Hair follicular keratinocyte (primary cell): ENCODE data around the gene KLHL20. TPM values are rescaled to one million over a fixed set of nuclear protein-coding genes. Genes with fewer than 3 reads are reported as not detected.

ENCODE experiments used
- total RNA-seq: library from RNA; depleted of rRNA; stranded (reverse); fragments of >200 nt; gene quantifications from 2 replicates; pipeline ENCODE4 v1.2.3, GENCODE V29; 2015

The KLHL20 gene, protein sequence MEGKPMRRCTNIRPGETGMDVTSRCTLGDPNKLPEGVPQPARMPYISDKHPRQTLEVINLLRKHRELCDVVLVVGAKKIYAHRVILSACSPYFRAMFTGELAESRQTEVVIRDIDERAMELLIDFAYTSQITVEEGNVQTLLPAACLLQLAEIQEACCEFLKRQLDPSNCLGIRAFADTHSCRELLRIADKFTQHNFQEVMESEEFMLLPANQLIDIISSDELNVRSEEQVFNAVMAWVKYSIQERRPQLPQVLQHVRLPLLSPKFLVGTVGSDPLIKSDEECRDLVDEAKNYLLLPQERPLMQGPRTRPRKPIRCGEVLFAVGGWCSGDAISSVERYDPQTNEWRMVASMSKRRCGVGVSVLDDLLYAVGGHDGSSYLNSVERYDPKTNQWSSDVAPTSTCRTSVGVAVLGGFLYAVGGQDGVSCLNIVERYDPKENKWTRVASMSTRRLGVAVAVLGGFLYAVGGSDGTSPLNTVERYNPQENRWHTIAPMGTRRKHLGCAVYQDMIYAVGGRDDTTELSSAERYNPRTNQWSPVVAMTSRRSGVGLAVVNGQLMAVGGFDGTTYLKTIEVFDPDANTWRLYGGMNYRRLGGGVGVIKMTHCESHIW
- 18.4 and 20.9 TPM in 2 replicates for total RNA-seq

GRCh38 chr1:173714759-173715537 is at the start of gene KLHL20:
Gene KLHL20, plus strand, starts transcription at chr1:173714981. Its CDS starts 1,063 bp downstream, at chr1:173716044.

GRCh38 chr1:173669491-173669941 is 45.3 kb upstream of the KLHL20 start, which contains the start of gene ANKRD45:
Gene ANKRD45, minus strand, starts transcription at chr1:173669851. Its CDS starts 10,433 bp downstream, at chr1:173659418.

GRCh38 chr1:173824315-173825081 is 109.7 kb downstream of the KLHL20 start, which contains the start of the genes CENPL and DARS2:
Gene CENPL, minus strand, starts transcription at chr1:173824883. Its CDS starts 13,584 bp downstream, at chr1:173811299.
Gene DARS2, plus strand, starts transcription at chr1:173824673. Its CDS starts 557 bp downstream, at chr1:173825230.

Other genes with a start within 250 kb of the KLHL20 start
- 201 and 244 TPM in 2 replicates for gene PRDX6, start 237.6 kb upstream of the KLHL20 start, total RNA-seq
- gene SLC9C2, start 111.9 kb upstream of the KLHL20 start, total RNA-seq: not detected in 2 replicates
- not detected in 2 replicates for gene TEX50, start 79.6 kb upstream of the KLHL20 start, total RNA-seq
- not detected in 2 replicates for gene ANKRD45, start 45.1 kb upstream of the KLHL20 start, total RNA-seq
- gene DARS2, start 109.7 kb downstream of the KLHL20 start, total RNA-seq: 23.5 and 23.9 TPM in 2 replicates
- gene CENPL, start 109.9 kb downstream of the KLHL20 start, total RNA-seq: 10.9 and 14.5 TPM in 2 replicates
- 521 and 783 TPM in 2 replicates for gene GAS5, start 153.0 kb downstream of the KLHL20 start, total RNA-seq
- gene ZBTB37, start 153.4 kb downstream of the KLHL20 start, total RNA-seq: 1.0 and 1.5 TPM in 2 replicates
- gene SERPINC1, start 202.3 kb downstream of the KLHL20 start, total RNA-seq: not detected in 2 replicates